Nephron progenitor cell (in vitro differentiated cells): Measurements from ENCODE around the gene SFSWAP.
A peak's percentile ranks its signal among the peaks of the same experiment; 100 is the strongest.

Experiments
- DNase-seq: peaks from one replicate; pipeline ENCODE4 v3.0.0; 2021
- H3K27ac Mint-ChIP-seq: 2 replicates; pipeline ENCODE4 v1.8.0; 2021; ENCODE audit warnings: mild to moderate bottlenecking, moderate library complexity, mixed read lengths
- H3K27me3 Mint-ChIP-seq: 2 replicates; pipeline ENCODE4 v1.8.0; 2021; ENCODE audit warnings: mild to moderate bottlenecking, low read depth, mixed read lengths; ENCODE audit not compliant: poor library complexity
- H3K36me3 Mint-ChIP-seq: 2 replicates; pipeline ENCODE4 v1.8.0; 2021; ENCODE audit warnings: low read depth, mixed read lengths
- H3K4me1 Mint-ChIP-seq: 2 replicates; pipeline ENCODE4 v1.8.0; 2021; ENCODE audit warnings: mixed read lengths
- H3K4me3 Mint-ChIP-seq: 2 replicates; pipeline ENCODE4 v1.8.0; 2021; ENCODE audit warnings: mild to moderate bottlenecking, moderate library complexity, mixed read lengths
- H3K9me3 Mint-ChIP-seq: 2 replicates; pipeline ENCODE4 v1.8.0; 2021; ENCODE audit warnings: mild to moderate bottlenecking, moderate library complexity, mixed read lengths
- CTCF ChIP-seq: fragments of 200-600 bp; sonication (generic); IDR thresholded peaks from 2 replicates; pipeline ENCODE4 v1.5.0; 2021; ENCODE audit warnings: antibody characterized with exemption

Gene SFSWAP

DNA sequence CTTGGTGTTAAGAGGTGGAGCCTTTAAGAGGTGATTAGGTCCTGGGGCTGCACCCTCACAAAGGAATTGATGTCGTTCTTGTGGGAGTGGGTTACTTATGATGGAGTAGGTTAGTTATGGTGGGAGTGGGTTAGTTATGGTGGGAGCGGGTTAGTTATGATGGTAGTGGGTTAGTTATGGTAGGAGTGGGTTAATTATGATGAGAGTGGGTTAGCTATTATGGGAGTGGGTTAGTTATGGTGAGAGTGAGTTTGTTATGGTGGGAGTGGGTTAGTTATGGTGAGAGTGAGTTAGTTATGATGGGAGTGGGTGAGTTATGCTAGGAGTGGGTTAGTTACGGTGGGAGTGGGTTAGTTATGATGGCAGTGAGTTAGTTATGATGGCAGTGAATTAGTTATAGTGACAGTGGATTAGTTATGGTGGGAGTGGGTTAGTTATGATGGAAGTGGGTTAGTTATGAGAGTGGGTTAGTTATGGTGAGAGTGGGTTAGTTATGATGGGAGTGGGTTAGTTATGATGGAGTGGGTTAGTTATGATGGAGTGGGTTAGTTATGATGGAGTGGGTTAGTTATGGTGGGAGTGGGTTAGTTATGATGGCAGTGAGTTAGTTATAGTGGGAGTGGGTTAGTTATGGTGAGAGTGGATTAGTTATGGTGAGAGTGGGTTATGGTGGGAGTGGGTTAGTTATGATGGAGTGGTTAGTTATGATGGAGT is 22.6 kb upstream of the SFSWAP start:
- Mint-ChIP-seq H3K27ac (peak overlapping the region; percentile 12), H3K4me1 (peaks cover under 1% of the 10 kb centered on the region), H3K9me3 (peaks cover 15% of the 10 kb centered on the region), H3K27me3 (peaks cover 28% of the 10 kb centered on the region), H3K4me3 (no peak overlapping the region), H3K36me3 (no peaks in the 10 kb centered on the region)
- no peak for DNase-seq
- no peak for TF ChIP-seq CTCF

GRCh38 chr12:131688845-131689154 is 22.1 kb upstream of the SFSWAP start:
- Mint-ChIP-seq H3K36me3 (no peaks in the 10 kb centered on the region), H3K27ac (peak overlapping the region; percentile 12), H3K9me3 (peaks cover 15% of the 10 kb centered on the region), H3K4me1 (no peaks in the 10 kb centered on the region), H3K27me3 (peaks cover 25% of the 10 kb centered on the region), H3K4me3 (no peak overlapping the region)
- no peak for TF ChIP-seq CTCF
- no peak for DNase-seq

GRCh38 chr12:131690320-131690719 is 20.6 kb upstream of the SFSWAP start:
- no peak overlapping the region for H3K4me3 Mint-ChIP-seq
- peaks cover 15% of the 10 kb centered on the region for H3K9me3 Mint-ChIP-seq
- no peaks in the 10 kb centered on the region for H3K4me1 Mint-ChIP-seq
- TF ChIP-seq CTCF = no peak
- DNase-seq = no peak
- H3K27me3 Mint-ChIP-seq = peaks cover 32% of the 10 kb centered on the region
- H3K27ac Mint-ChIP-seq = no peak overlapping the region
- H3K36me3 Mint-ChIP-seq = no peaks in the 10 kb centered on the region

- Mint-ChIP-seq H3K36me3 (no peaks in the 10 kb centered on the region), H3K4me1 (no peaks in the 10 kb centered on the region), H3K27me3 (peaks cover 48% of the 10 kb centered on the region), H3K27ac (no peak overlapping the region), H3K4me3 (no peak overlapping the region), H3K9me3 (peaks cover 15% of the 10 kb centered on the region)
- TF ChIP-seq CTCF = no peak
- DNase-seq = no peak
These were observed 18.5 kb upstream of the SFSWAP start for GRCh38 chr12:131692431-131692830.

DNA sequence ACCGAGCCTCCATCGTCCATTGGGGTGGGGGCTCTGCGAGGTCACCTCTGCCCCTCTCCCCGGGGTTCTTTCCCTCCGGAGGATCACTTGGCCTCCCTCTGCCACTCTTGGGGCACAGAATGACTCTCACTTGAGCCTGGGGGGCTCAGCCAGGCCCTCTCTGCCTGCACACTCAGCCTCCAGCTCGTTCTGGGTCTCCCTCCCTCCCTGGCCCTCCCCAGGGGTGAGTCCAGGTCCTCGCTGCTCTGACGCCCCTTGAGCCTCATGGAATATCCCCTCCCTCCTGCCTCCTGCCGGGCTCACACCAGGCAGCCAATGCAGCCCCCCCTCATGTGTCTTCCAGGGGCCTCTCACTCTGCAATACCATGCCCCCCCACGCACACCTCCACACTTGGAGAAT is 17.7 kb upstream of the SFSWAP start:
- no peak overlapping the region for H3K27ac Mint-ChIP-seq
- peaks cover 55% of the 10 kb centered on the region for H3K27me3 Mint-ChIP-seq
- no peak for DNase-seq
- H3K4me3 Mint-ChIP-seq = no peak overlapping the region
- TF ChIP-seq CTCF = no peak
- H3K36me3 Mint-ChIP-seq = no peaks in the 10 kb centered on the region
- H3K4me1 Mint-ChIP-seq = no peaks in the 10 kb centered on the region
- peaks cover 13% of the 10 kb centered on the region for H3K9me3 Mint-ChIP-seq

- no peak for TF ChIP-seq CTCF
- Mint-ChIP-seq H3K9me3 (peaks cover 1% of the 10 kb centered on the region), H3K4me3 (no peak overlapping the region), H3K4me1 (no peaks in the 10 kb centered on the region), H3K27ac (no peak overlapping the region), H3K27me3 (peaks cover 63% of the 10 kb centered on the region), H3K36me3 (no peaks in the 10 kb centered on the region)
- DNase-seq = no peak
These were observed 16.6 kb upstream of the SFSWAP start for GRCh38 chr12:131694116-131694838.
